HUDEP-2 (cell line): Measurements from ENCODE around the gene NLRP1.

Source experiments
- DNase-seq, 76 experiments: peaks; one replicate each; lab custom pipeline; 2025; ENCODE audit not compliant: unreplicated experiment in 76 of 76; lab: John Stamatoyannopoulos, UW

The NLRP1 gene

DNA sequence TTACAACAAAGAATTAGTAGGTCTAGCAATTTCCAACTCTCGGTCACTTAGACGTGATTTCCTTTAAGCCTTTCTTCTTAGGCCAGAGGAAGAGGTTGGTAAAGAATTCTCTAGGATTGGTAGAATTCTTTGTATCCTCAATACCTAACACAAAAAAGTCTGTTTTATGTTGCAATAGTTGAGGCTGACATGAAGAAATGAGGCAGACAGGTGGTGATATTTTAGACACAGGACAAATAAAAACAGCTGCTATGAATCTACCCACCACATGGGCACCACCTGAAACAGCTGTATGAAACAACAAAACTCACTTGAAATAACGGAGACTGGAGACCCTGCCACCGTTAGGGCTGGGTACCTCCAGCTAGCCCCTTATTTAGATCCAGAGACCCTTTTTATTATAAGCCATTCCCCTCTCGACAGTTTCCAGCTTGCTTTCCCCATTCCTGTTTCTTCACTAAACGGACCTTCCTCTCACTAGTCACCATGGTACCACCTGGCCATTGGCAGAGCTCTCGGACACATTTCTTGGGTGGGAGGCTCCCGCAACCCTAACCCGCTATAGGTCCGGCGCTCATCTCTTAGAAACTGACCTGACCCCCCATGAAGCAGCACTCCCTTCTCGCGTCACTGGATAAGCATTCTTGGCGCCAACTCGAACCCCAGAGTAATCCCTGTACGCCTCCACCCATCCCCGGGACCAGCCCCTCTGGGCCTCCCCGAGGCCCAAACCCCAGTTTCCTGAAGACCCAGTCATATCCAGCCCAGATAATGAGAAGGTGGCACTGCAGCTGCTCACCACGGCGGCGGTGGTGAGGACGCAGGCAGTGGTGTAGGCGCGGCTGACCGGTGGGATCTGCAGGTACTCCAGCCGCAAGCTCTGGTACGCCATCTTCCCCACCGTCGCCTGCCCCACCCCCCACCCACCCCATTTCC lies 98.8 kb downstream of the NLRP1 start, which contains the start of gene DERL2:
DERL2 (minus strand) TSS at position 909 of the 936 bp plus-strand sequence; CDS start at position 892, 17 bp downstream.
- peak in 18 of 76 experiments; percentile 17 to 69 (median 50) for DNase-seq

DNA sequence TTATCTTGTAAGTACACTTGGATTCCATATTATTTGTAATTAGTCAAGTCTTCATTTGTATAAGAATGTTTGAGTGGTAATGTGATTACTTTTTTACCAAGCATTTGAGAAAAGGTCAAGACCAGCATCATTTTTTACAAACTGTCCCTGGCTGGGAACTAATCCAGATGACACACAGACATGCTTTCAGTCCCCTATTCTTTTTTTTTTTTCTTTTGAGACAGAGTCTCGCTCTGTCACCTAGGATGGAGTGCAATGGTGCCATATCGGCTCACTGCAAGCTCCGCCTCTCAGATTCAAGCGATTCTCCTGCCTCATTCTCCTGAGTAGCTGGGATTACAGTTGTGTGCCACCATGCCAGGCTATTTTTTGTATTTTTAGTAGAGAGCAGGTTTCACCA lies 102.9 kb downstream of the NLRP1 start:
- DNase-seq, result no peak

DNA sequence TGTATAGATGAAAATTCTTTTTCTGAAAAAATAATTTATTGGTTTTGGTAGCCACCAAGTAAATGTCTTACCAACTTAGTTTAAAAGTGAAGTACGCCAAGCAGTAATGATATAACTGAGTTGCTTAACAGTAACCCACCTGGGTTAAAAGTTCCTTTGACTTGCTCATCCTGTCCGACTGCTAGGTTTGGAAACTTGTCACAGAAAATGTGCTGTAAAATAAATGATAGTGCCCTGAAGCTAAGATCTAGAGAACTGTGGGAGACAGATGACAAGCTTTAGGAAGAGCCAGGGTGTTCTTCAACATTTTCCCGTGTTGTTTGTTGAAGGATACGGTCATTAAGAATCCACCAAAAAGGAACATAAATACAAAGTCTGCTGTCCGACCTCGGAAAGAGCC lies 103.3 kb downstream of the NLRP1 start:
- DNase-seq, result no peak

DNA sequence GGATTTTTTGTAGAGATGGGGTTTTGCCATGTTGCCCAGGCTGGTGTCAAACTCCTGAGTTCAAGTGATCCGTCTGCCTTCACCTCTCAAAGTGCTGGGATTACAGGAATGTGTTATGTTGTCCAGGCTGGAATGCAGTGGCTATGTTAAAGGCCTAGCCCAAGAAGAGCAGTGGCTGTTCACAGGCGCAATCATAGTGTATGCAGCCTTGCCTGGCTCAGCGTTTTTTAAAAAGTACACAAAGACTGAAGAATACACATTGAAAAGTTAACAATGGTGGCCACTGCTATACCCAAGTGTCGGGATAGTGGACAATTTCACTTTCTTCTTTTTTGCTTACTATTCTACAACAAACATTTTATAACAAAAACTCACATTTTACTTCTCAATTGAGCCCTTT lies 105.3 kb downstream of the NLRP1 start:
- DNase-seq, result no peak

DNA sequence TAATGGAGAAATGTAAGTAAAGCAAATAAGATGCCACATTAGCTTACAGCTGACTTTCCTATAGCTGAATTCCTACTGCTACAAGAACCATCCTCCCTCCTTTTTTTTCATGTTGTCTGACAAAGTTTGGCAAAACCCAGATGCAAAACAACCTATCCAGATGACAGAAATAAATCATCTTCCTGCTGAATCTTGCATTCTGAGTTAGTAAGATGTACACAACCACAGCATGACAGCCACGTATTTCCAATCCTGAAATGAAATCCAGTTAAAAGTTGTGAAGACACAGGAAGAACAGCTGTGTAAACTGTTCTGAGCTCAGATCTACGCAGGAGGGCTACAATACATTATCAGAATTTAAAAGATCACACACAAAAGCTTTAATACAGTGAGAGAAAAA lies 110.4 kb downstream of the NLRP1 start:
- no peak for DNase-seq

DNA sequence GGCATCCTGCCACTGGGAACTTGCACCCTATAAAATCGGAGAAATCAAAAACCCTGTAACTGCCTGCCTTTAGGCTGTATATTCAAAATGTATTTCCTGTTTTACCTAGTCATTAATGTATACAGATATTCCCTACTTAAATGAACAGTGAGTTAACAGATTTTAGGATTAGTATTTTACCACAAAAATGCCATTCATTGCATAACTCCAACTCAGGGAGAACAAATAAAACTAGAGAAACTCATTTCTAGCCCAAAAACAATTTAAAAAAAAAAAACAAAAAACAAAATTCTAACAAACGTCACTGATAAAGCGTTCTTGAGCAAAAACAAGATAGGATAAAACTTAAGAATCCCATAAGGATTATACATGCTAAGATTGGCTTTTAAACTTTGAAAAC lies 111.8 kb downstream of the NLRP1 start:
- no peak for DNase-seq

DNA sequence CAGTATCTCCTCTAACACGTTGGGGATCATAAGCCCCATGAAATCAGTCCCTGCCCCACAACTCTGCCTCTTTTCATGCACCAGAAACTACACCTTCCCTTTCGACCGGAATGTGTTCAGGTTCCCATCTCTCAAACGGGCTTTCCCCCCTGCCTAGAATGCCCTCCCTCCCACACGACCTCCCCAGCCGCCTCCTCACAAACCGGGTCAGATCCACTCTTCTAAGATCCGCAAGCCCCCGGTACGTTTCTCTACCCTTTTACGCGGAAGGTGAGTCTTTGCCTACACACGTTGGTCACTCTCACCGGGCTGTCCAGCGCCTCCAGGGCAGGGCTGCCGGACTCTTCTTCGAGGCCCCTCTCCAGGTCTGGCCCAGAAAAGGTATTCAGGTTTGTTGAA lies 116.2 kb downstream of the NLRP1 start:
- peak in 7 of 76 experiments; percentile 2 to 30 (median 9) for DNase-seq

DNA sequence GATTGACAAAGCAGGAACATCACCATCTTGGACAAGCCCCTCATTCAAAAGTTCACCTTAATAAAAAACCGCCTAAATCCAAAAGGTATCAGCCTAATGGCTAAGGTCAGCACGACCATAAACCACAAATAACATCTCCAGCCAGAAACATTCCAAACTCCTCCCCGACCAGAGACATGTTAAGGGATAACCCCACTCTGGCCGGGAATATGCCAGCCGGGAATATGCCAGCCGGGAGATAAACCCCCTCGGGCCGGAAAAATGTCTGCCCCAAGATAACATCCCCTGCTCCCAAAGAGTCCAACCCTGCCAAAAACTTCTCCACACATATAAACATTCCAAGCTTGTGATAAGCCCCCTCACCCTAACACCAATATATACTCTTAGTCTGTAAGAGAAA lies 116.9 kb downstream of the NLRP1 start:
- DNase-seq, result no peak

DNA sequence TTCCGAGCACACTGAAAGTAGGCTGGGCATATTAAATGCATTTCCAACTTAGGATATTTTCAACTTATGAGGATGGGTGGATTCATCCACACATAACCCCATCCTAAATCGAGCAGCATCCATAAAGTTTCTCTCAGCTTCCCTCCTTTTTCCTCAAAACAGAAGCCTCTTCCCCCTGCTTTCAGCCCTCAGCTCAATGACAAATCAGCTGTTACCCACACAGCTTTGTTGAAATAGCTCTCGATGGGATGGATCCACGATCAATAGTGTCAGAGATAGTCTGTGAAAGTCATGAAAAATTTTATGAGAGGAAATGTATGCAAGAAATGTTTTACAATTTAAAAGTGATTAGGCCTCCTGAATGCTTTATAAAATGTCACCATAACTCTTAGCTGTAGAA lies 118.0 kb downstream of the NLRP1 start:
- no peak for DNase-seq

DNA sequence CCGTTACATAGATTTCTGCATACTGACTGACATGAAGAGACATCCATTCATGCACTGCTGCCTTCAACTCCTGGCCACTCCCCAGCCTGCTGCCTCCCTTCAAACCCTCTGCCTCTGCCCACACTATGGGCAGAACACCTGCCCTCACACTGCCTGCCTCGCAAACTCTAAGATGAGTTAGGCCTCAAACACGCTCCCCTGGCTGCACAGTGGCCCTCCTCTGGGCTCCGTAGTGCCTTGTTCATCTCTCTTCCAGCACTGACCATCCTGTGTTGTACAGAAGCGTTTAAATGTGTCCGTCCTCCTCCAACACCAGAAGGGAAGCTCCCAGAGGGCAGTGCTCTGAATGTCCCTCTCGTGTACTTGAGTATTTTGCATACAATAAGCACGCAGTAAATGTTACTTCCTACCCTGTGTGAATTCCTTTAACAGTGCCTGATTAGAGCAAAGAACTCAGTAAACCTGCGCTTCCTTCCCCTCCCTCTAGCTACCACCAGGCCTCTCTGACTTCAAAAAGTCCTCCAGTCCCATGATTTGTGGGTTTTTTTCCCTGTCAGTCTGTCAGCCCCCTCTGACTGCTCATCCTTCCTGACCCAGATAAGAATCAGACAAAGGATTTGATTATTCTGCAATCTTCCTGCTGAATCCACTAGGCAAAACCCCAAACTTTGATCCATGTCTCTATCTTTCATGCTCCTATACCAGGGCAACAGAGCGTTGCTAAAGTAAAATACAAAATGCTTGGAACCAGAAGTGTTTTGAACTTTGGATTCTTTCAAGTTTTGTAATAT lies 119.4 kb downstream of the NLRP1 start:
- DNase-seq, result no peak
